Measurements from ENCODE around the gene PLXDC2.

DNA sequence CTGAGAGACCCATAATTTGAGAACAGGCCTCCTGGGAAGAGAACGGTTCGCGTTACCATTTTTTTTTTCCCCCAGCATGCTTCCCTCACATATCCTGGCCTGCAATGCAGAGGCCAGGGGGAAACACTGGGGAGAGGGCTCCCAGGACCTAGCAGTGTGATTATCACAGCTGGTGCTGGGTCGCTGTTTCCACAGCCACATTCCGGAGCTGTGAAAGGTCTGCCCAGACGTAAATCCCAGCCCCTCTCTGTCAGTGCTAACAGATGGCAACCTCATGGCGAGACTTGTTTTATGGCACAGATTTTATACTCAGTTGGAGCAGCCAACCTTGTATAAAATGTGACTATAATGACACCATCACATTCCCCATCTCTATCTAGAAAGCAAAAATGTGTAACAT lies 150.5 kb downstream of the PLXDC2 start:
- TF ChIP-seq, protein P1, sequence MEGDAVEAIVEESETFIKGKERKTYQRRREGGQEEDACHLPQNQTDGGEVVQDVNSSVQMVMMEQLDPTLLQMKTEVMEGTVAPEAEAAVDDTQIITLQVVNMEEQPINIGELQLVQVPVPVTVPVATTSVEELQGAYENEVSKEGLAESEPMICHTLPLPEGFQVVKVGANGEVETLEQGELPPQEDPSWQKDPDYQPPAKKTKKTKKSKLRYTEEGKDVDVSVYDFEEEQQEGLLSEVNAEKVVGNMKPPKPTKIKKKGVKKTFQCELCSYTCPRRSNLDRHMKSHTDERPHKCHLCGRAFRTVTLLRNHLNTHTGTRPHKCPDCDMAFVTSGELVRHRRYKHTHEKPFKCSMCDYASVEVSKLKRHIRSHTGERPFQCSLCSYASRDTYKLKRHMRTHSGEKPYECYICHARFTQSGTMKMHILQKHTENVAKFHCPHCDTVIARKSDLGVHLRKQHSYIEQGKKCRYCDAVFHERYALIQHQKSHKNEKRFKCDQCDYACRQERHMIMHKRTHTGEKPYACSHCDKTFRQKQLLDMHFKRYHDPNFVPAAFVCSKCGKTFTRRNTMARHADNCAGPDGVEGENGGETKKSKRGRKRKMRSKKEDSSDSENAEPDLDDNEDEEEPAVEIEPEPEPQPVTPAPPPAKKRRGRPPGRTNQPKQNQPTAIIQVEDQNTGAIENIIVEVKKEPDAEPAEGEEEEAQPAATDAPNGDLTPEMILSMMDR (IDR thresholded peaks at IDR 0.05; ENCODE audit: low read depth, low read length, poor library complexity, severe bottlenecking), result no peak
- no peak for TF ChIP-seq EZH2phosphoT487 (IDR thresholded peaks at IDR 0.05; ENCODE audit: borderline replicate concordance, low read length)
